ENCODE data around the gene NEMP2. TPM values are rescaled to one million over a fixed set of nuclear protein-coding genes. Genes with fewer than 3 reads are reported as not detected.

The NEMP2 gene
- total and polyA plus RNA-seq, 2 of the 8 experiments (the other 6 are each of a cell fraction or from before 2014, with no cell fraction given), result 3.1 to 5.3 TPM

- TF ChIP-seq, protein P1, sequence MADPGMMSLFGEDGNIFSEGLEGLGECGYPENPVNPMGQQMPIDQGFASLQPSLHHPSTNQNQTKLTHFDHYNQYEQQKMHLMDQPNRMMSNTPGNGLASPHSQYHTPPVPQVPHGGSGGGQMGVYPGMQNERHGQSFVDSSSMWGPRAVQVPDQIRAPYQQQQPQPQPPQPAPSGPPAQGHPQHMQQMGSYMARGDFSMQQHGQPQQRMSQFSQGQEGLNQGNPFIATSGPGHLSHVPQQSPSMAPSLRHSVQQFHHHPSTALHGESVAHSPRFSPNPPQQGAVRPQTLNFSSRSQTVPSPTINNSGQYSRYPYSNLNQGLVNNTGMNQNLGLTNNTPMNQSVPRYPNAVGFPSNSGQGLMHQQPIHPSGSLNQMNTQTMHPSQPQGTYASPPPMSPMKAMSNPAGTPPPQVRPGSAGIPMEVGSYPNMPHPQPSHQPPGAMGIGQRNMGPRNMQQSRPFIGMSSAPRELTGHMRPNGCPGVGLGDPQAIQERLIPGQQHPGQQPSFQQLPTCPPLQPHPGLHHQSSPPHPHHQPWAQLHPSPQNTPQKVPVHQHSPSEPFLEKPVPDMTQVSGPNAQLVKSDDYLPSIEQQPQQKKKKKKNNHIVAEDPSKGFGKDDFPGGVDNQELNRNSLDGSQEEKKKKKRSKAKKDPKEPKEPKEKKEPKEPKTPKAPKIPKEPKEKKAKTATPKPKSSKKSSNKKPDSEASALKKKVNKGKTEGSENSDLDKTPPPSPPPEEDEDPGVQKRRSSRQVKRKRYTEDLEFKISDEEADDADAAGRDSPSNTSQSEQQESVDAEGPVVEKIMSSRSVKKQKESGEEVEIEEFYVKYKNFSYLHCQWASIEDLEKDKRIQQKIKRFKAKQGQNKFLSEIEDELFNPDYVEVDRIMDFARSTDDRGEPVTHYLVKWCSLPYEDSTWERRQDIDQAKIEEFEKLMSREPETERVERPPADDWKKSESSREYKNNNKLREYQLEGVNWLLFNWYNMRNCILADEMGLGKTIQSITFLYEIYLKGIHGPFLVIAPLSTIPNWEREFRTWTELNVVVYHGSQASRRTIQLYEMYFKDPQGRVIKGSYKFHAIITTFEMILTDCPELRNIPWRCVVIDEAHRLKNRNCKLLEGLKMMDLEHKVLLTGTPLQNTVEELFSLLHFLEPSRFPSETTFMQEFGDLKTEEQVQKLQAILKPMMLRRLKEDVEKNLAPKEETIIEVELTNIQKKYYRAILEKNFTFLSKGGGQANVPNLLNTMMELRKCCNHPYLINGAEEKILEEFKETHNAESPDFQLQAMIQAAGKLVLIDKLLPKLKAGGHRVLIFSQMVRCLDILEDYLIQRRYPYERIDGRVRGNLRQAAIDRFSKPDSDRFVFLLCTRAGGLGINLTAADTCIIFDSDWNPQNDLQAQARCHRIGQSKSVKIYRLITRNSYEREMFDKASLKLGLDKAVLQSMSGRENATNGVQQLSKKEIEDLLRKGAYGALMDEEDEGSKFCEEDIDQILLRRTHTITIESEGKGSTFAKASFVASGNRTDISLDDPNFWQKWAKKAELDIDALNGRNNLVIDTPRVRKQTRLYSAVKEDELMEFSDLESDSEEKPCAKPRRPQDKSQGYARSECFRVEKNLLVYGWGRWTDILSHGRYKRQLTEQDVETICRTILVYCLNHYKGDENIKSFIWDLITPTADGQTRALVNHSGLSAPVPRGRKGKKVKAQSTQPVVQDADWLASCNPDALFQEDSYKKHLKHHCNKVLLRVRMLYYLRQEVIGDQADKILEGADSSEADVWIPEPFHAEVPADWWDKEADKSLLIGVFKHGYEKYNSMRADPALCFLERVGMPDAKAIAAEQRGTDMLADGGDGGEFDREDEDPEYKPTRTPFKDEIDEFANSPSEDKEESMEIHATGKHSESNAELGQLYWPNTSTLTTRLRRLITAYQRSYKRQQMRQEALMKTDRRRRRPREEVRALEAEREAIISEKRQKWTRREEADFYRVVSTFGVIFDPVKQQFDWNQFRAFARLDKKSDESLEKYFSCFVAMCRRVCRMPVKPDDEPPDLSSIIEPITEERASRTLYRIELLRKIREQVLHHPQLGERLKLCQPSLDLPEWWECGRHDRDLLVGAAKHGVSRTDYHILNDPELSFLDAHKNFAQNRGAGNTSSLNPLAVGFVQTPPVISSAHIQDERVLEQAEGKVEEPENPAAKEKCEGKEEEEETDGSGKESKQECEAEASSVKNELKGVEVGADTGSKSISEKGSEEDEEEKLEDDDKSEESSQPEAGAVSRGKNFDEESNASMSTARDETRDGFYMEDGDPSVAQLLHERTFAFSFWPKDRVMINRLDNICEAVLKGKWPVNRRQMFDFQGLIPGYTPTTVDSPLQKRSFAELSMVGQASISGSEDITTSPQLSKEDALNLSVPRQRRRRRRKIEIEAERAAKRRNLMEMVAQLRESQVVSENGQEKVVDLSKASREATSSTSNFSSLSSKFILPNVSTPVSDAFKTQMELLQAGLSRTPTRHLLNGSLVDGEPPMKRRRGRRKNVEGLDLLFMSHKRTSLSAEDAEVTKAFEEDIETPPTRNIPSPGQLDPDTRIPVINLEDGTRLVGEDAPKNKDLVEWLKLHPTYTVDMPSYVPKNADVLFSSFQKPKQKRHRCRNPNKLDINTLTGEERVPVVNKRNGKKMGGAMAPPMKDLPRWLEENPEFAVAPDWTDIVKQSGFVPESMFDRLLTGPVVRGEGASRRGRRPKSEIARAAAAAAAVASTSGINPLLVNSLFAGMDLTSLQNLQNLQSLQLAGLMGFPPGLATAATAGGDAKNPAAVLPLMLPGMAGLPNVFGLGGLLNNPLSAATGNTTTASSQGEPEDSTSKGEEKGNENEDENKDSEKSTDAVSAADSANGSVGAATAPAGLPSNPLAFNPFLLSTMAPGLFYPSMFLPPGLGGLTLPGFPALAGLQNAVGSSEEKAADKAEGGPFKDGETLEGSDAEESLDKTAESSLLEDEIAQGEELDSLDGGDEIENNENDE (IDR thresholded peaks at IDR 0.05; ENCODE audit: insufficient replicate concordance, low read length), result no peak
- TF ChIP-seq PHF8 (conservative IDR thresholded peaks at IDR 0.05; ENCODE audit: low read depth, low read length) (no peak), CHD1 (IDR thresholded peaks at IDR 0.05; ENCODE audit: low read depth, low read length) (no peak), SP2 (IDR thresholded peaks at IDR 0.05; ENCODE audit: low read length) (no peak), RBBP5 (IDR thresholded peaks at IDR 0.05; ENCODE audit: borderline replicate concordance, low read depth, low read length) (no peak), TBP (IDR thresholded peaks at IDR 0.05; ENCODE audit: low read depth, low read length) (no peak), RFX5 (IDR thresholded peaks at IDR 0.05; ENCODE audit: borderline replicate concordance, low read depth, low read length) (no peak), JUND (IDR thresholded peaks at IDR 0.05; ENCODE audit: low read length) (no peak), EGR1 (IDR thresholded peaks at IDR 0.05; ENCODE audit: borderline replicate concordance, low read depth, low read length) (no peak), SRF (IDR thresholded peaks at IDR 0.05; ENCODE audit: low read depth, low read length) (no peak)
- TF ChIP-seq, protein P2, sequence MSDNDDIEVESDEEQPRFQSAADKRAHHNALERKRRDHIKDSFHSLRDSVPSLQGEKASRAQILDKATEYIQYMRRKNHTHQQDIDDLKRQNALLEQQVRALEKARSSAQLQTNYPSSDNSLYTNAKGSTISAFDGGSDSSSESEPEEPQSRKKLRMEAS (IDR thresholded peaks at IDR 0.05), result no peak
Observed at GRCh38 chr2:190477661-190478454, 56.7 kb downstream of the NEMP2 start (continued).

Data from H1 (cell line).